Measurements from ENCODE around the gene MAP2K3. TPM values are rescaled to one million over a fixed set of nuclear protein-coding genes. Genes with fewer than 3 reads are reported as not detected.

The MAP2K3 gene
- polyA plus RNA-seq, 3 donors, result 107 to 166 (median 164) TPM

GRCh38 chr17:21299981-21300600, 15.6 kb downstream of the MAP2K3 start:
- 69% methylated on average over 7 of the region's 7 CpGs for WGBS (ENCODE audit: insufficient coverage)
- no peak overlapping the region for H3K9ac ChIP-seq (ENCODE audit: insufficient read depth, low read length, poor library complexity, severe bottlenecking)
- Mint-ChIP-seq H3K36me3 (peaks cover 55 to 77% of the 10 kb centered on the region in 2 donors), H3K27ac (peak overlapping the region in 3 of 7 donors; percentile 9 to 20 (median 11)), H3K4me1 (peaks cover 7% of the 10 kb centered on the region), H3K9me3 (peaks cover 0 to 17% (median 3%) of the 10 kb centered on the region in 7 donors), H3K4me3 (no peak overlapping the region), H3K27me3 (ENCODE audit: low read depth in 3 of 3) (peaks cover 0 to 3% (median 0%) of the 10 kb centered on the region in 3 donors)
- H4K20me1 ChIP-seq (ENCODE audit: insufficient read depth, low read length), result peaks cover 99% of the 10 kb centered on the region
- H3K27me3 ChIP-seq (ENCODE audit: control insufficient read depth in 2 of 2, insufficient read depth in 2 of 2, low read length in 2 of 2), result no peaks in the 10 kb centered on the region
- peaks cover 48% of the 10 kb centered on the region for H3K79me2 ChIP-seq (ENCODE audit: insufficient read depth, low read length)
- H3K4me1 ChIP-seq (ENCODE audit: control insufficient read depth in 1 of 2, insufficient read depth in 2 of 2, low read length in 2 of 2), result peaks cover 2 to 11% of the 10 kb centered on the region in 2 donors
- no peak overlapping the region for H2AFZ ChIP-seq (ENCODE audit: insufficient read depth, low read depth, low read length, poor library complexity, severe bottlenecking)
- H3K9me3 ChIP-seq (replicated peaks in 1 of 2; ENCODE audit: control insufficient read depth in 1 of 2, insufficient read depth in 1 of 2, low read length in 2 of 2), result peaks cover 0 to 3% of the 10 kb centered on the region in 2 donors
- H3K4me2 ChIP-seq (replicated peaks; ENCODE audit: extremely low read depth, low read length, poor library complexity, severe bottlenecking), result no peak overlapping the region
- DNase-seq, result no peak
- intact Hi-C loops (cut with micrococcal nuclease), result no loop called here
- H3K36me3 ChIP-seq (replicated peaks in 1 of 2; ENCODE audit: control insufficient read depth in 1 of 2, insufficient read depth in 2 of 2, low read length in 2 of 2), result peaks cover 77 to 100% of the 10 kb centered on the region in 2 donors
- H3K27ac ChIP-seq (ENCODE audit: low read depth in 1 of 2, low read length in 2 of 2), result no peak overlapping the region
- TF ChIP-seq CTCF (IDR thresholded peaks at IDR 0.05), result no peak
- H3K4me3 ChIP-seq (replicated peaks in 1 of 3; ENCODE audit: low read depth in 2 of 3, low read length in 3 of 3), result no peak overlapping the region

- H3K4me1 Mint-ChIP-seq, result peaks cover 7% of the 10 kb centered on the region
- peaks cover 98% of the 10 kb centered on the region for H4K20me1 ChIP-seq (ENCODE audit: insufficient read depth, low read length)
- H3K27me3 ChIP-seq (ENCODE audit: control insufficient read depth in 2 of 2, insufficient read depth in 2 of 2, low read length in 2 of 2), result no peaks in the 10 kb centered on the region
These were observed 16.4 kb downstream of the MAP2K3 start for GRCh38 chr17:21300601-21301571.

More at GRCh38 chr17:21300601-21301571, 16.4 kb downstream of the MAP2K3 start:
- peaks cover 0 to 12% (median 3%) of the 10 kb centered on the region in 7 donors for H3K9me3 Mint-ChIP-seq
- WGBS (ENCODE audit: insufficient coverage), result 80% methylated on average over 31 of the region's 31 CpGs
- Histone ChIP-seq H3K79me2 (ENCODE audit: insufficient read depth, low read length) (peaks cover 40% of the 10 kb centered on the region), H3K4me1 (ENCODE audit: control insufficient read depth in 1 of 2, insufficient read depth in 2 of 2, low read length in 2 of 2) (peaks cover 2 to 11% of the 10 kb centered on the region in 2 donors), H3K4me2 (replicated peaks; ENCODE audit: extremely low read depth, low read length, poor library complexity, severe bottlenecking) (no peak overlapping the region), H2AFZ (ENCODE audit: insufficient read depth, low read depth, low read length, poor library complexity, severe bottlenecking) (no peak overlapping the region), H3K9me3 (replicated peaks in 1 of 2; ENCODE audit: control insufficient read depth in 1 of 2, insufficient read depth in 1 of 2, low read length in 2 of 2) (peaks cover 0 to 3% of the 10 kb centered on the region in 2 donors), H3K27ac (ENCODE audit: low read depth in 1 of 2, low read length in 2 of 2) (no peak overlapping the region), H3K36me3 (replicated peaks in 1 of 2; ENCODE audit: control insufficient read depth in 1 of 2, insufficient read depth in 2 of 2, low read length in 2 of 2) (peaks cover 83 to 100% of the 10 kb centered on the region in 2 donors), H3K9ac (ENCODE audit: insufficient read depth, low read length, poor library complexity, severe bottlenecking) (no peak overlapping the region), H3K4me3 (replicated peaks in 1 of 3; ENCODE audit: low read depth in 2 of 3, low read length in 3 of 3) (no peak overlapping the region)
- H3K27me3 Mint-ChIP-seq (ENCODE audit: low read depth in 3 of 3), result peaks cover 0 to 3% (median 2%) of the 10 kb centered on the region in 3 donors
- peaks cover 61 to 84% of the 10 kb centered on the region in 2 donors for H3K36me3 Mint-ChIP-seq
- no peak for DNase-seq
- H3K4me3 Mint-ChIP-seq, result peak overlapping the region in 1 of 2 donors; percentile 2
- H3K27ac Mint-ChIP-seq, result peak overlapping the region in 1 of 7 donors; percentile 11
- TF ChIP-seq CTCF (IDR thresholded peaks at IDR 0.05), result no peak
- intact Hi-C loops (cut with micrococcal nuclease), result no loop called here
